Left ventricle myocardium superior (tissue), 1 donor: ENCODE measurements around the gene CCDC106. TPM values are rescaled to one million over a fixed set of nuclear protein-coding genes. Genes with fewer than 3 reads are reported as not detected.
A peak's percentile ranks its signal among the peaks of the same experiment; 100 is the strongest.

ENCODE experiments used
- ATAC-seq: fragments of 200-7000 bp; cut with Tn5 transposase; one replicate; pipeline ENCODE4 v1.9.1; 2020; ENCODE audit warnings: mild to moderate bottlenecking, moderate library complexity
- DNase-seq: peaks from one replicate; pipeline ENCODE4 v3.0.0-alpha.2; 2020
- intact Hi-C: fragments of 100-400 bp; cut with micrococcal nuclease; formaldehyde crosslinking; loops from one replicate; pipeline ENCODE4 v1.11.0; 2022
- long read RNA-seq: library from polyadenylated mRNA; unstranded; transcript quantifications from one replicate; pipeline ENCODE4 v2.0.0, GENCODE V29; 2021
- total RNA-seq: library from RNA; stranded (reverse); fragmentation: NEBNext Ultra II Directional; extraction: Animal tissue kit (Norgen Biotek cat#: 25700); gene quantifications from one replicate; pipeline ENCODE4 v1.2.1, GENCODE V29; 2021
- donor health status: DM: no; HTN: yes; CAD: no; lungs with severe emphysema.

Gene CCDC106
- 16.8 TPM for total RNA-seq
- long read RNA-seq, transcript CCDC106-201 (6 exons, 1,546 nt), result minor isoform, 9 of 25 reads
- long read RNA-seq, transcript CCDC106-202 (5 exons, 2,162 nt), result major isoform, 10 of 25 reads
- long read RNA-seq, partial matches to known transcripts, result 3 of 25 reads
- long read RNA-seq, other reads (novel, unspliced or antisense), result 1 of 25 reads

DNA sequence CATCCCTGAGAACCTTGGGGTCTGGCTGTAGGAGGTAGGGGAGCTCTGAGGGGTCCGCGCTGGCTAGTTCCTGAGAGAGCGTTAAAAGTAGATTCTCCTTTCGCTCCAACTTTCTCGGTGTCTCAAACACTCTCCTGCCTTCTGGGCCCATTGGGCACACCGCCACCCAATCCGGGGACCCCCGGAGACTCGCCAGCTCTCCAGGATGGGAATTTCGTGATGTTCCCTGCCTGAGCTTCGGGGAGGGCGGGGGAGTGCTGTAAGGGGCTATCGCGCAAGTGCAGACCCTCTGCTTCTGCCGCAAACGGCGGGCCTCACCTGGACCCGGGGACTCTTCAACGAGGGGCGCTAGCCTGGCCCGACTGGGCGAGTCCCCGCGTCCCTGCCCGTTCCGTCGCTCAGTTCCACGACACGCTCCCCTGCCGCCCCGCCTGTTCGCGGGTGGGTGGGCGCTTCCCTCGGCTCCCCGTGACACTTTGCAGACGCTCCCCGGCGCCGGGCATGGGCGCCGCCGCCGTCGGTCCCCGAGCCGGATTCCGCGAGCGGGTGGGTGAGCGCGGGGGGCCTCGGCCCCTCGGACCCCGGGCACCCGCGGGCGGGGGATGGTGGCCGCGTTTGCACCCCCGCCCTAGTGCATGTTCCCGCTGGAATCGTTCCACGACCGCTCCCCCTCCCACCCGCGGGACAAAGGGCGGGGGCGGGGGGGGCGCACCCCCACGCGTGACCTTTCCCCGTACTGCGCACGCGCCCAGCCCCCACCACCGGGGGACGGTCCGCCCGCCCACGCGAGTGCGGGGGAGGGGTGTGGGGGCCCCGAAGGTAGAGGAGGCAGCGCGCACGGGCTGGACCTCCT is at the start of gene CCDC106:
TSS of gene CCDC106 (plus strand) at position 481 of the 853 bp plus-strand sequence. CDS start 835 bp downstream, outside the sequence.
- ATAC-seq (peak; percentile 59), DNase-seq (peak; percentile 81)

DNA sequence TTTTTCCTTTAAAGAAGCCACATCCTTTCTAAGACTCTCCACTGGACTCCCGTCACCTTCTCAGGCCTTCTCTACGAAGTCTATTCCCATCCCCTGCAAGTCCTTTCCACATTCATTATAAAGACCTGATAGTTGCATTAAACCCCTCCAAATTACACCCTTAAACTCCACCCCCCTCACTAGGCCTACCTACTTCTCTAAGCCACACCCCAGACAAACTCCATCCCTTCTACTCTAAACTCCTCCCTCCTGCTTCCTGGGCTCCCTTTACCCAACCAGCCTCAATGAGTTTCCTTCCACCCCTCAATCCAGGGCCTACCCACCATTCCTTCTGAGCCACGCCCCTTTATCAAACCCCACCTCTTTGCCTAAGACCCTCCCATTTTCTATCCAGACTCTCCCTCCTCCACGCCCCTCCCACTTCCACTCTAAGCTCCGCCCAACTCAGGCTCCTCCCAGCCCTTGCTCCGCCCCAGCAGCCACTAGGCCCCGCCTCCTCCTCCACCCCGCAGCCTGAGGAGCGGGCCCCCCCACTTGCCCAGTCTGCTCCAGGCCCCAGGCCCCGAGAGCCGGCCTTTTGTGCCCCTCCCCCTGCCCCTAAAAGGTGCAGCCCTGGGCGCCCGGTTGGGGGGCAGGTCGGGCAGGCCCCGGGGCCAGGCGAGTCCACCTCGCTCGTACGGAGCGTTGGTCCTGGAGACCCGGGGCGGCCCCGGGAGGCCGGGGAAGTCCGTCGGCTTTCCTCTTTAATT is 49.1 kb upstream of the CCDC106 start:
- intact Hi-C loops, result no loop called here

More for the DNA sequence above, at the start of gene CCDC106:
- intact Hi-C loops, result no loop called here

DNA sequence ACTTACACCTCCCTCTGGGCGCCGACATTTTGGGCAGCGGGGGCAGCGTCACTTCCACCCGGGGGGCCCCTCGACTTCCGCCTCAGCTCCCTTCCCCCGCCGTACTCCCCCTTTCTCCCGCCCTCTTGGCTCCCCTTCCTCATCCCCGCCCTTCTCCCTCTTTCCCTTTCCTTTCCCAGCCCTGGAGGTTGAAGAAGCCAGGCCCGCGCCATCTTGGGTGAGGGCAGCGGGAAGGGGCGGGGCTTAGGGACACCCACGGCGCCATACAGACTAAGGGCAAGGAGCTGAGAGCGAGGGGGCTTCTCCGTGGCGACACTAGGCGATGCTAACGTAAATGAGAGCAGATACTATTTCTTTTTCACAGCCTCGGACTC is 48.6 kb upstream of the CCDC106 start, which contains the start of gene FIZ1:
TSS of gene FIZ1 (minus strand) at position 50 of the 374 bp plus-strand sequence. CDS start 1,652 bp downstream, outside the sequence.
- DNase-seq, result peak; percentile 98
- peak; percentile 88 for ATAC-seq
- intact Hi-C loops, result no loop called here

More for the DNA sequence above, 49.1 kb upstream of the CCDC106 start:
- DNase-seq, result peak; percentile 93
- ATAC-seq, result peak; percentile 78

DNA sequence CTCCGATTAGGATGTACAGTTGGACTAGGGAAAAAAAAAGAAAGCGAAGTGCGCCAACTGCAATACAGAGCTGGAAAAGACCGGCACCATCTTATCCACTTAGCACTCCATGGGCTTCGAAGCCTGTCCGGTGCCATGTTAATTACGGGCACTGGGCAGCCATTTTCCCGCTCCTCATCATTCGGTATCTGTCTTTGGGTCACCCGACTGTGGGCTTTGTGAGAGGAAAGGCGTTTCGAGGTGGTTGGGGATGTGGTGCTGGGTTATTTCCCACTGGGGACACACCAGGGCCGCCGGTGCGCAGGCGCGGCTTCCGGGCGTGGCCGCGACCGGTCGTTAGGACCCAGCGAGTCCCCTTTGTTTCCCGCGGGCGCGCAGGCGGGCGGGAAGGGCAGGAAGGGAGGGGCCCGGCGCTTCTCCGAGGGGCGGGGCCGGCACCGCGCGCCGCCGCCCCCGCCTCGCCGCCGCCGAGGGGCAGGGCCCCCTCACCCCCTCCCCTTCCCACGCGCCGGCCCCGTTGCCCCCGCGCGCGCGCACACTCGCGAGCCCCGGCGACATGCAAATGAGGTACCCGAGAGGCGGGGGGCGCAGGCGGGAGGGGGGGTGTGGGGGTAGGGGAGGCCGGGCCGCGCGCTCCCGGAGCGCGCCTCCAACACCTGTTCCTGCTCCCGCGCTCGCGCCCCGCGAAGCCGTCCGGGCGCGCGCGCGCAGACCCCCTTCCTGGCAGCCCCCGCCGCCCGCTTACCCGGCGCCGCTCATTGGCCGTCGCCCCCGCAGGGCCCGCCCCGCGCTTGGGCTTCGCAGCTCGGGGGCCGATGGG is 48.0 kb upstream of the CCDC106 start, which contains the start of gene ZNF524:
TSS of gene ZNF524 (plus strand) at position 447 of the 820 bp plus-strand sequence. CDS start 1,825 bp downstream, outside the sequence.
- ATAC-seq, result peak; percentile 67
- intact Hi-C loops, result loop anchor here (10.0 kb wide), 1 partner anchor 85 kb away; no protein-coding TSS in a partner anchor
- DNase-seq, result peak; percentile 91

DNA sequence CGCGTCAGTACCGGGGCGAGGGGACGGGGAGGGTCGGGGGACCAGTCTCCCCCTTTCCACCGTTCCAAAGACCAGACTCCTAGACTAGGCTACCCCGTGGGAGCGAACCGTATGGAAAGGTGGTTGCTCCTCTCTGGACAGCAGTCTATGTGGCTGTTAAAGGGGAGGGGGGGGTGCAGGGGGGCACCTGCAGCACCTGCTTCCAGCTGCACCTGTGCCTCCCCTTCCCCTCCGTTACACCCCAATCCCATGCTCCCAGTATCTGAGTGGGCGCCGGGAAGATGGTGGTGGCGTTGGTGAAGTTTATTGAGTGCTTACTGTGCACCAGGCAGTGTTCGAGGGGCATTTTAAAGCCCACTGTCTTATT is 47.4 kb upstream of the CCDC106 start:
- intact Hi-C loops, result loop anchor here (10.0 kb wide), 1 partner anchor 86 kb away; no protein-coding TSS in a partner anchor
- DNase-seq (no peak), ATAC-seq (no peak)

DNA sequence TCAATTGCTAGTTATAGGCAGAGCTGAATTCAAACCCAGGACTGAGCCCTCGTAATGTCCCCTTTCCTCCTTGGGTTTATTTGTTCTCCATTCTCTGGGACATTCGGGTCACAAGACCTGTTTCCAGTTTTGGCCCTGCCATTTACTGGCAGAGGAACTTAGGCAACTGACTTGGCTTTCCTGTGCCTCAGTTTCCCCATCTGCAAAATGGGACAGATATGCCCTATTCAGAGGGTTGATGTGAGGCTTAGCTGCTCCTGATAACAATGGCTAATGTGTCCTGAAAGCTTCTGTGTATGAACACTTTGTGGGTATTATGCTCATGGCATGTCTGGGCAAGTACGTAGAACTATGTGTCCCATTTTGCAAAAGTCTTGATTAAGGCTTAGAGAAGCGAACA is 46.9 kb upstream of the CCDC106 start:
- DNase-seq (no peak), ATAC-seq (no peak)
- intact Hi-C loops, result loop anchor here (10.0 kb wide), 1 partner anchor 86 kb away; no protein-coding TSS in a partner anchor

DNA sequence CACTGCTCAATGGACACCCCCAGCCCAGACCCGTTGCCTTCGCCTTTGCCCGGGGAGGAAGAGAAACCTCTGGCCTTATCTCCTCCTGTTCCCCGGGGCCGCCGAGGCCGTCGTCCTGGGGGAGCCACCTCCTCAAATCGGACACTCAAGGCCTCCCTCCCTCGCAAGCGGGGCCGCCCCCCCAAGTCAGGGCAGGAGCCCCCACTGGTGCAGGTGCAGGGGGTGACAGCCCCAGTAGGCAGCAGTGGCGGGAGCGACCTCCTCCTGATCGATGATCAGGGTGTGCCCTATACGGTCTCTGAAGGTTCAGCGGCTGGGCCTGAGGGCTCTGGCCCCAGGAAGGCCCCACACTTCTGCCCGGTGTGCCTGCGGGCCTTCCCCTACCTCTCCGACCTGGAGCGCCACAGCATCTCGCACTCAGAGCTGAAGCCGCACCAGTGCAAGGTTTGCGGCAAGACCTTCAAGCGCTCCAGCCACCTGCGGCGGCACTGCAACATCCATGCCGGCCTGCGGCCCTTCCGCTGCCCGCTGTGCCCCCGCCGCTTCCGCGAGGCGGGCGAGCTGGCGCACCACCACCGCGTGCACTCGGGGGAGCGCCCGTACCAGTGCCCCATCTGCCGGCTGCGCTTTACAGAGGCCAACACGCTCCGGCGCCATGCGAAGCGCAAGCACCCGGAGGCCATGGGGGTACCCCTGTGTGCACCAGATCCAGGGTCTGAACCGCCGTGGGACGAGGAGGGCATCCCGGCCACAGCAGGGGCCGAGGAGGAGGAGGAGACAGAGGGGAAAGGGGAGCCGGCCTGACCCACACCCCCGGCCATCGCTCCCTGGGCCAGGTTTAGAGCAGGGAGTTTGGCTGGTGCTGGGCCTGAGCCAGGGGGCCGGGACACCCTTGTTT is 45.7 kb upstream of the CCDC106 start:
- intact Hi-C loops, result loop anchor here (10.0 kb wide), 1 partner anchor 88 kb away; no protein-coding TSS in a partner anchor
- DNase-seq (peak; percentile 38), ATAC-seq (no peak)

DNA sequence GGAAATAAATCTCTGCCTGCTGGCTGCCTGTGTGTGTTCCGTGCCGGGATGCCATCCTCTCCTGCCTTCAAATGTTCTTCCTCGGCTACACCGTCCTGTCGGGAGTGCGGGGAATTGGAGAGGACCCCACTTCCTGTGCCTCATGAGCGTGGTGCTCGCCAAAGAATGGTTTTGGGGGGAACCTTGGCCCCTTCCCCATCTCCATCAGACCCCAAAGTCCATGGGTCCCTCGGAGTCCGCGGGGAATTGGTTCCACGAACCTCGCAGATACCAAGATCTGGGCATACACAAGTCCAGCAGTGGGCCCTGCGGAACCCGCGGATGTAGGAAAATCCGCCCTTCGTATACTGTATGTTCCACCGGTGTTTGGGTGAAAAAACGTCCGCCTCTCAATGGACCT is 44.9 kb upstream of the CCDC106 start:
- ATAC-seq, result no peak
- intact Hi-C loops, result loop anchor here (10.0 kb wide), 1 partner anchor 88 kb away; no protein-coding TSS in a partner anchor
- no peak for DNase-seq

DNA sequence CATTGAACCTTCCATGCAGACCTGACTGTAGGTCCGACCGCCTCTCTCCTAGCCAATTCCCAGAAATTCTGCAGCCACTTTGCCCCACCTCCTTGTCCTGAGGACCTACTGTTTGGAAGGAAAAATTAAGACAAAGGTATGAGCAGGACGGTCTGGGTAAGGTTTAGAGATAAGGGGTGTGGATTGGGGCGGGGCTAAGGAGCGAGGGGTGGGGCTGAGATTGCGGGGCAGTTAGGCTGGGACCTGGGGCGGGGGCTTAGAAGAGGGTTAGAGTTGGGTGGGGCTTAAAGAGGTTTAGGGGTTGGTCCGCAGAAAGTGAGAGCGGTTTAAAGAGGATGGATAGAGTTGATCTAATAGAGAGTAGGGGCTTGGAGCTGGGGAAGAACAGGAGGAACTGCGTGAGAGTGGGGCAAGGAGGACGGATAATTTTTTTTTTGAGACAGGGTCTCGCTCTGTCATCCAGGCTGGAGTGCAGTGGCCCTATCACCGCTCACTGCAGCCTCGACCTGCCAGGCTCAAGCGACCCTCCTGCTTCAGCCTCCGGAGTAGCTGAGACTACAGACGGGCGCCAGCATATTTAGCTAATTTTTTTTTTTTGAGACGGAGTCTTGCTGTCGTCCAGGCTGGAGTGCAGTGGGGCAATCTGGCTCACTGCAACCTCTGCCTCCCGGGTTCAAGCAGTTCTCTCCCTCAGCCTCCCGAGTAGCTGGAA is 44.3 kb upstream of the CCDC106 start:
- DNase-seq (no peak), ATAC-seq (no peak)
- intact Hi-C loops, result loop anchor here (10.0 kb wide), 1 partner anchor 89 kb away; no protein-coding TSS in a partner anchor

DNA sequence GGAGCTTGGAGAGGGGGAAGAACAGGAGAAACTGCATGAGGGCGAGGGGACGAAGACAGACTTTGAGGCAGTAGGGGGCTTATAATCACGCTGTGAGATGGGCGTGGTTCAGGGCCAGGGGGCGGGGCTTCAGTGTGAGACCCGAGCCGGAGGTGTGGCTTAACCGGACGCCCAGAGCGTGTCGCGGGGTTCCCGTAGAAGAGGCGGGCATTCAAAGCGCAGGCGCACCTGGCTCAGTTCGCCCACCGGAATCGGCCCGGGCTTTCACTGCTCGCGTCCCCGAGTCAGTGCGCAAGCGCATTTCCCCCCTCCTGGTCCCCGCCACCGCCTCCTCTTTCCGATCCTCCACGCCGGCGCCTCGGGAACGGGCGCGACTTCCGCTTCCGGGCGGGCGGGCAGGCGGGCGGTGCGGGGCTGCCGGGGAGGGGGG is 42.8 kb upstream of the CCDC106 start:
- DNase-seq, result peak; percentile 98
- intact Hi-C loops, result loop anchor here (10.0 kb wide), 1 partner anchor 90 kb away; no protein-coding TSS in a partner anchor
- ATAC-seq, result peak; percentile 83

DNA sequence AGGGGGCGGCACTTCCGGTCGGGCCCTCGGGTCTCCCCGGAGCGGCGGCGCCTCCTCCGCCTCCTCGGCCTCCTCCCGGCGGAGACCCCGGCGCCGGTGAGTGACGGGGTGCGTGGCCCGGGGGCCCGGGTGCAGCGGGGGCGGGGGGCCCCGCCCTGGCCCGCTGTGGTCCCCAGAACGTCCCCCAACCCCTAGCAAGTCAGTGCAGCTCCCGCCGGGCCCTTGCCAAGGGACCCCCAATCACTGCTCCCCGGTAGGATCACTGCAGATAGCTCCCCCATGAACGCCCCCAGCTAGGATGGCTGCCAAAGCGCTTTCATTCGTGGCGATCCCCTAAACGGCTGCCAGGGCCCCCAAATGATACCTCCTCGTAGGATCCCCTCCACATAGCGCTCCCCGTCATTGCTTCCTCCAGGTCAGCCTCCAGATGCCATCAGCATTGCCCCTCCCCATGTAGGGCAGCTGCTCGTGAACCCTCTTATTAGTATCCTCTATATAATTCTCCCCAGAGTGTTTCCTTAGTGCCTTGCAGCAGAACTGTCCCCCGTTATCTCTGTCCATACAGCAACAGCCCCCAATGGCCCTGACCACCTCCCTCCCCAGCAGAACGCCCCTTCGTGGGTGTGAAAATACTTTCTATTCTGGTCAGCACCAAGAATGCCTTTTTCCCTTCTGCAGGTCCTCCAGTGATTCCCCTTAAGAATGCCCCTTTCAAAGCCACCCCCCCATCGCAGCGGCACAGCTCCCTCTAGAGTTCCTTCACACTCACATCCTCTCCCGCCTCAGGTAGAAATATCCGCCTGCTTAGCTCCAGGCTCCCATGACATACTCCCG is 42.2 kb upstream of the CCDC106 start, which contains the start of gene ZNF865:
TSS of gene ZNF865 (plus strand) at position 11 of the 834 bp plus-strand sequence. CDS start 7,972 bp downstream, outside the sequence.
- intact Hi-C loops, result loop anchor here (10.0 kb wide), 1 partner anchor 91 kb away; no protein-coding TSS in a partner anchor
- peak; percentile 42 for ATAC-seq
- DNase-seq, result peak; percentile 67

DNA sequence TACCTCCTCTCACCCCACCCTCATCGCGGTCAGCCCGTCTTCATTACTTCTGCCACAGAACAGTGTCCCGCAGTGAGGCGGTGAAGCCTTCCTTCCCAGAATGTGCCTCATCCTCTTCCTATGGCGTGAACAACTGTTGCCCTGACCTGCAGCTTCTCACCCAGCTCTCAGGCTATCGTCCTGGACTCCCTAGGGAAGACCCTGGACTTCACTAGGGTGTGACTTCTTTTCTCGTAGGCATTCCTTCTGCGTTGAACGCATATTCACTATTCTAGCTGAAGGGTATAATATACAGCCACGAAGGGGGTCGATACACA is 41.6 kb upstream of the CCDC106 start:
- intact Hi-C loops, result loop anchor here (10.0 kb wide), 1 partner anchor 92 kb away; no protein-coding TSS in a partner anchor
- ATAC-seq, result no peak
- DNase-seq, result no peak

DNA sequence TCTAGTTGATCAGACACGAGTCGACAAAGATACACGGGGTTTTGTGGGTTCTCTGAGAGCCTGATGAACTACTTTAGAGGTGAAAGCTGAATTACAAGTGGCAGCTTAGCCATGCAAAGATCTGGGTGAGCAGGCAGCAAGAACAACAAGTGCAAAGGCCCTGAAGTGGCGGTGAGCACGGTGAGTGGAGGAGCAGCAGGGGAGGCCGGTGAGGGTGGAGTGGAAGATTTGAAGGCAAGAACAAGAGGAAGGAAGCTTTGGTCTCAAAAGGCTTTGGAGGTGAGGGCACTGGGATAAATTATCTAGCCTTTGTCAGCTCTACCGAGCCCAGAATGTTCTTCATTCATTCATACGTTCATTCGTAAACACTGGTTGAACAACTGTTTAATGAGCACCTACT is 41.2 kb upstream of the CCDC106 start:
- no peak for DNase-seq
- no peak for ATAC-seq
- intact Hi-C loops, result loop anchor here (10.0 kb wide), 1 partner anchor 92 kb away; no protein-coding TSS in a partner anchor

DNA sequence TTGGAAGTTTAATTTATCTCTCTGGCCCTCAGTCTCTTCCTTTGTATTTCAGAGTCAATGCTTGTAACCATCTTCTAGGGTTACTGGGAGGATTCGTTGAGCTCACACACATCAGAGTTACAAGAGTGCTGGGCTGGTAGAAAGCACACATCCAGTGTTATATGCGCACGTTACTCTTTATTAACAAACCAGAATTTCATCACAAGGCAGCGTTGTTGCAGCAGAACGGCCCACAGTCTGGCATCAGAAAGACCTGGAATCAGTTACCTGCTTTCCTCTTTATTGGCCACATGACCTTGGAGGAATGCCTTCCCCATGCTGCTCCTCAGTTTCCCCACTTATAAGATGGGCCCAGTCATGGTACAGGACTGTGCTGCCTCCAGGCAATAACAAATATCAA is 38.7 kb upstream of the CCDC106 start:
- DNase-seq (no peak), ATAC-seq (no peak)
- intact Hi-C loops, result loop anchor here (10.0 kb wide), 1 partner anchor 95 kb away; no protein-coding TSS in a partner anchor

DNA sequence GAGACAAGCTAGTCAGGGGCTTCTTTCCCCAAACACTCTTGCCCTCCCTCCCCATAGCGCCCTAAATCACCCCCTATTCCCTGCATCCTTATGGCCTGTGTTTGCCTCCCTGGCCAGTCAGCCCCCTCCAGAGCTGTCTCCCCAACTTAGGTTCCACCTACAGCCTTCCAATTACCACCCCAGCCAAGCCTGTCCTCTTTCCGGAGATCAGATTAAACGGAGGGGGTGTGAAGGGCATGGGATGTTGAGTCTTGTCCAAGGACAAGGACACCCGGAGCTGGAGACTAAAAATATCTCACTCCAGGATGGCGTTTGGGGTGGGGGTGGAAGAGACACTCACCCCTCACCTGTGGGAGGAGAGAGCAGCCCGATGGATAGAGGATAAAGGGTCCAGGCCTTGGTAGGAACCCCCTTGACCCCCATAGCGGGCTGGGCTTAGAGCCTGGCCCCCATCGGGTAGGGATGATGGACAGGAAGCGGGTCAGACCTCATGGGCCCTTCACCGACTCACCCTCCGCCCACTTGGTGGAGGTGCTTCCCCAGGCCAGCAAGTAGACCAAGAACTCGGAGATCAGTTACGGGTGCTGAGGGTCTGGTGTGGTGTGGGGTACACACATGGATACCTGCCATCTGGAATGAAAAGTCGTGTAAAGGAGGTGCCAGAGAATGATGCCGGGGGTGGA is 36.6 kb upstream of the CCDC106 start:
- intact Hi-C loops, result no loop called here
- DNase-seq, result peak; percentile 37
- peak; percentile 79 for ATAC-seq
